ENCODE results near the gene SLC22A9.

SLC22A9 gene

GRCh38 chr11:63445118-63445517 is 75.5 kb downstream of the SLC22A9 start:
- no peak for DNase-seq

GRCh38 chr11:63445720-63446119 is 76.1 kb downstream of the SLC22A9 start:
- no peak for DNase-seq

GRCh38 chr11:63448646-63449045 is 79.1 kb downstream of the SLC22A9 start:
- DNase-seq: no peak

- no peak for DNase-seq
Measured at GRCh38 chr11:63459586-63459985, 90.0 kb downstream of the SLC22A9 start.

Measured in CD4-positive, alpha-beta T cell treated with Interleukin-1 beta for 1 hour (primary cell).